ENCODE results near the gene HELZ. TPM values are rescaled to one million over a fixed set of nuclear protein-coding genes. Genes with fewer than 3 reads are reported as not detected.

Gene HELZ
- total and polyA plus RNA-seq, 4 donors, result 3.8 to 69.2 (median 25.7) TPM

- Histone ChIP-seq H3K27ac (ENCODE audit: low read depth in 1 of 2, low read length in 2 of 2) (no peak overlapping the region), H3K4me3 (ENCODE audit: low read depth in 1 of 3, low read length in 3 of 3) (no peak overlapping the region), H3K36me3 (ENCODE audit: control insufficient read depth in 4 of 4, insufficient read depth in 3 of 4, low read depth in 1 of 4, low read length in 3 of 4) (no peaks in the 10 kb centered on the region), H3K4me1 (ENCODE audit: control insufficient read depth in 4 of 4, insufficient read depth in 4 of 4, low read length in 3 of 4) (no peaks in the 10 kb centered on the region), H3K9ac (ENCODE audit: low read depth in 1 of 2, low read length in 2 of 2) (no peak overlapping the region), H3K9me3 (ENCODE audit: control insufficient read depth in 4 of 4, low read length in 3 of 4) (no peaks in the 10 kb centered on the region), H3K27me3 (ENCODE audit: control insufficient read depth in 4 of 4, insufficient read depth in 4 of 4, low read length in 3 of 4) (no peaks in the 10 kb centered on the region)
- TF ChIP-seq FOXA2 (IDR thresholded peaks at IDR 0.05) (no peak), HNF4A (conservative IDR thresholded peaks at IDR 0.05) (no peak), MAX (IDR thresholded peaks at IDR 0.05) (no peak), GABPA (IDR thresholded peaks at IDR 0.05 in 1 of 2, conservative IDR thresholded peaks at IDR 0.05 in 1 of 2) (no peak), EGR1 (IDR thresholded peaks at IDR 0.05; ENCODE audit: low read depth in 2 of 2) (no peak), TAF1 (conservative IDR thresholded peaks at IDR 0.05) (no peak), NR2F2 (IDR thresholded peaks at IDR 0.05) (no peak), SP1 (IDR thresholded peaks at IDR 0.05) (no peak), ATF3 (IDR thresholded peaks at IDR 0.05) (no peak)
- no peak for DNase-seq (ENCODE audit: low spot score)
- 95% methylated on average over 9 of the region's 9 CpGs for WGBS
Measured at GRCh38 chr17:67033613-67034012, 211.4 kb downstream of the HELZ start.

- DNase-seq (ENCODE audit: low spot score), result no peak
- Histone ChIP-seq H3K4me1 (ENCODE audit: control insufficient read depth in 4 of 4, insufficient read depth in 4 of 4, low read length in 3 of 4) (no peaks in the 10 kb centered on the region), H3K9me3 (ENCODE audit: control insufficient read depth in 4 of 4, low read length in 3 of 4) (no peaks in the 10 kb centered on the region), H3K36me3 (ENCODE audit: control insufficient read depth in 4 of 4, insufficient read depth in 3 of 4, low read depth in 1 of 4, low read length in 3 of 4) (no peaks in the 10 kb centered on the region), H3K9ac (ENCODE audit: low read depth in 1 of 2, low read length in 2 of 2) (no peak overlapping the region), H3K4me3 (ENCODE audit: low read depth in 1 of 3, low read length in 3 of 3) (no peak overlapping the region), H3K27ac (ENCODE audit: low read depth in 1 of 2, low read length in 2 of 2) (no peak overlapping the region), H3K27me3 (ENCODE audit: control insufficient read depth in 4 of 4, insufficient read depth in 4 of 4, low read length in 3 of 4) (no peaks in the 10 kb centered on the region)
- TF ChIP-seq REST (IDR thresholded peaks at IDR 0.05) (no peak), EGR1 (IDR thresholded peaks at IDR 0.05; ENCODE audit: low read depth in 2 of 2) (no peak), ATF3 (IDR thresholded peaks at IDR 0.05) (no peak), CTCF (IDR thresholded peaks at IDR 0.05; ENCODE audit: low read depth, low read length, missing input control) (no peak), GABPA (IDR thresholded peaks at IDR 0.05 in 1 of 2, conservative IDR thresholded peaks at IDR 0.05 in 1 of 2) (no peak), JUND (IDR thresholded peaks at IDR 0.05) (no peak), MAX (IDR thresholded peaks at IDR 0.05) (no peak), ZBTB33 (IDR thresholded peaks at IDR 0.05) (no peak), HNF4G (IDR thresholded peaks at IDR 0.05) (no peak), HNF4A (conservative IDR thresholded peaks at IDR 0.05) (no peak), RXRA (IDR thresholded peaks at IDR 0.05) (no peak), YY1 (IDR thresholded peaks at IDR 0.05) (no peak), RAD21 (IDR thresholded peaks at IDR 0.05) (no peak), FOXA1 (IDR thresholded peaks at IDR 0.05) (no peak), SP1 (IDR thresholded peaks at IDR 0.05) (no peak), FOXA2 (IDR thresholded peaks at IDR 0.05) (no peak), TAF1 (conservative IDR thresholded peaks at IDR 0.05) (no peak), NR2F2 (IDR thresholded peaks at IDR 0.05) (no peak)
- WGBS, result 90% methylated on average over 13 of the region's 13 CpGs
Measured at GRCh38 chr17:67032985-67033384, 212.0 kb downstream of the HELZ start.
